NB4 (cell line): ENCODE data around the gene FRK.

ENCODE experiments used
- TF ChIP-seq, protein P1 (sequence below): IDR thresholded peaks from one replicate; pipeline ENCODE4 v1.5.1; 2012; ENCODE audit warnings: low read depth, low read length
- TF ChIP-seq, protein P2 (sequence below): IDR thresholded peaks from 2 replicates; pipeline ENCODE4 v1.6.1; 2011; ENCODE audit warnings: low read depth, low read length

DNA sequence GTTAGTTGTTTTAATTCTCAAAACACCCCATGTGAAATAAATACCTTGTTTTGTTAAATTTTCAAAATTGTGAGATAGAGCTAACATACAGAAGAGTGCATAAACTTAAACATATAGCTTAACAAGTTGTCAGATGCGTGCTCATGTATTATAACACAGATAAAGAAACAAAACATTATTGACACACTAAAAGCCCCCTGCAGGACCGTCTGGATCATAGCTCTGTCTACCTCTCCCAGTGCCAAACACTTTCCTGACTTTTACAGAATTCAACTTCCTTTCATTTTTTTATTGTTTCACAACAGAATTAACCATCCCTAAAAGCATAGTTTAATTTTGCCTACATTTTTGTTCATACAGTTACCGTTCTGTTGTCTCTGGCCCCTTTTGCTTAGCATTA, 17.8 kb upstream of the FRK start:
- TF ChIP-seq, protein P1, sequence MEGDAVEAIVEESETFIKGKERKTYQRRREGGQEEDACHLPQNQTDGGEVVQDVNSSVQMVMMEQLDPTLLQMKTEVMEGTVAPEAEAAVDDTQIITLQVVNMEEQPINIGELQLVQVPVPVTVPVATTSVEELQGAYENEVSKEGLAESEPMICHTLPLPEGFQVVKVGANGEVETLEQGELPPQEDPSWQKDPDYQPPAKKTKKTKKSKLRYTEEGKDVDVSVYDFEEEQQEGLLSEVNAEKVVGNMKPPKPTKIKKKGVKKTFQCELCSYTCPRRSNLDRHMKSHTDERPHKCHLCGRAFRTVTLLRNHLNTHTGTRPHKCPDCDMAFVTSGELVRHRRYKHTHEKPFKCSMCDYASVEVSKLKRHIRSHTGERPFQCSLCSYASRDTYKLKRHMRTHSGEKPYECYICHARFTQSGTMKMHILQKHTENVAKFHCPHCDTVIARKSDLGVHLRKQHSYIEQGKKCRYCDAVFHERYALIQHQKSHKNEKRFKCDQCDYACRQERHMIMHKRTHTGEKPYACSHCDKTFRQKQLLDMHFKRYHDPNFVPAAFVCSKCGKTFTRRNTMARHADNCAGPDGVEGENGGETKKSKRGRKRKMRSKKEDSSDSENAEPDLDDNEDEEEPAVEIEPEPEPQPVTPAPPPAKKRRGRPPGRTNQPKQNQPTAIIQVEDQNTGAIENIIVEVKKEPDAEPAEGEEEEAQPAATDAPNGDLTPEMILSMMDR, result no peak
- TF ChIP-seq, protein P2, sequence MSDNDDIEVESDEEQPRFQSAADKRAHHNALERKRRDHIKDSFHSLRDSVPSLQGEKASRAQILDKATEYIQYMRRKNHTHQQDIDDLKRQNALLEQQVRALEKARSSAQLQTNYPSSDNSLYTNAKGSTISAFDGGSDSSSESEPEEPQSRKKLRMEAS, result no peak
